Calu3 (cell line): Measurements from ENCODE around the gene E2F8. TPM values are rescaled to one million over a fixed set of nuclear protein-coding genes. Genes with fewer than 3 reads are reported as not detected.

ENCODE experiments used
- BruUV-seq: library from RNA; stranded (reverse); fragments of 400-500 nt; replicated peaks from 2 replicates; lab custom pipeline; 2021; lab: Mats Ljungman, UMichigan
- CTCF ChIA-PET: fragments of 300-600 bp; sonication (Branson Sonifier 250); formaldehyde crosslinking; loops from one replicate; lab custom pipeline; 2022; ENCODE audit warnings: antibody characterized with exemption; lab: Charles Lee
- DNase-seq: peaks from one replicate; pipeline ENCODE4 v3.0.0; 2022
- H3K27ac Mint-ChIP-seq: one replicate; pipeline ENCODE4 v1.8.0; 2022; ENCODE audit warnings: mixed read lengths; ENCODE audit not compliant: unreplicated experiment
- H3K27me3 Mint-ChIP-seq: one replicate; pipeline ENCODE4 v1.8.0; 2022; ENCODE audit warnings: mixed read lengths; ENCODE audit not compliant: unreplicated experiment
- H3K36me3 Mint-ChIP-seq: one replicate; pipeline ENCODE4 v1.8.0; 2022; ENCODE audit warnings: mild to moderate bottlenecking, moderate library complexity, mixed read lengths; ENCODE audit not compliant: insufficient read depth, unreplicated experiment
- H3K4me1 Mint-ChIP-seq: one replicate; pipeline ENCODE4 v1.8.0; 2022; ENCODE audit warnings: mild to moderate bottlenecking, low read depth, mixed read lengths; ENCODE audit not compliant: unreplicated experiment
- H3K4me3 Mint-ChIP-seq: one replicate; pipeline ENCODE4 v1.8.0; 2022; ENCODE audit warnings: mild to moderate bottlenecking, low read depth, moderate library complexity, mixed read lengths; ENCODE audit not compliant: unreplicated experiment
- H3K9me3 Mint-ChIP-seq: one replicate; pipeline ENCODE4 v1.8.0; 2022; ENCODE audit warnings: low read depth, mixed read lengths; ENCODE audit not compliant: unreplicated experiment
- CTCF ChIP-seq: fragments of 200-600 bp; IDR thresholded peaks from one replicate; pipeline ENCODE4 v1.8.0; 2022; ENCODE audit warnings: antibody characterized with exemption; ENCODE audit not compliant: unreplicated experiment
- intact Hi-C: fragments of 100-400 bp; cut with micrococcal nuclease; formaldehyde crosslinking; loops from one replicate; pipeline ENCODE4 v1.10.0; 2022; ENCODE audit not compliant: unreplicated experiment
- total RNA-seq: library from RNA; stranded (reverse); gene quantifications from 2 replicates; pipeline ENCODE4 v1.2.3, GENCODE V29; 2022

E2F8 gene
- total RNA-seq, 1 experiment from 2014 or later, result 19.7 TPM

- Mint-ChIP-seq H3K4me3 (no peak overlapping the region), H3K36me3 (peaks cover 4% of the 10 kb centered on the region), H3K27me3 (no peaks in the 10 kb centered on the region), H3K27ac (no peak overlapping the region), H3K9me3 (no peaks in the 10 kb centered on the region), H3K4me1 (no peaks in the 10 kb centered on the region)
- no TSS peak for BruUV-seq
- CTCF ChIA-PET, result no interaction called here
- DNase-seq, result no peak
- no peak for TF ChIP-seq CTCF
- intact Hi-C loops, result no loop called here
Observed at GRCh38 chr11:19225581-19225980, 15.2 kb downstream of the E2F8 start.

GRCh38 chr11:19225123-19225522 lies 15.6 kb downstream of the E2F8 start:
- Mint-ChIP-seq H3K9me3 (no peaks in the 10 kb centered on the region), H3K27ac (no peak overlapping the region), H3K36me3 (peaks cover 4% of the 10 kb centered on the region), H3K4me3 (no peak overlapping the region), H3K27me3 (no peaks in the 10 kb centered on the region), H3K4me1 (no peaks in the 10 kb centered on the region)
- no peak for TF ChIP-seq CTCF
- DNase-seq, result no peak
- no TSS peak for BruUV-seq
- intact Hi-C loops, result no loop called here
- CTCF ChIA-PET, result no interaction called here

- Mint-ChIP-seq H3K4me3 (no peak overlapping the region), H3K27me3 (no peaks in the 10 kb centered on the region), H3K27ac (no peak overlapping the region), H3K4me1 (no peaks in the 10 kb centered on the region), H3K9me3 (no peaks in the 10 kb centered on the region), H3K36me3 (no peaks in the 10 kb centered on the region)
- BruUV-seq, result no TSS peak
- no peak for TF ChIP-seq CTCF
- CTCF ChIA-PET, result no interaction called here
- DNase-seq, result no peak
- intact Hi-C loops, result no loop called here
Observed at GRCh38 chr11:19220903-19221724, 19.6 kb downstream of the E2F8 start.

- H3K4me3 Mint-ChIP-seq, result no peak overlapping the region
- no TSS peak for BruUV-seq
- no peaks in the 10 kb centered on the region for H3K9me3 Mint-ChIP-seq
- CTCF ChIA-PET, result no interaction called here
- no peak overlapping the region for H3K27ac Mint-ChIP-seq
- H3K27me3 Mint-ChIP-seq, result peaks cover 19% of the 10 kb centered on the region
- intact Hi-C loops, result no loop called here
- TF ChIP-seq CTCF, result no peak
- no peak for DNase-seq
- H3K36me3 Mint-ChIP-seq, result no peaks in the 10 kb centered on the region
- no peaks in the 10 kb centered on the region for H3K4me1 Mint-ChIP-seq
Observed at GRCh38 chr11:19218786-19219460, 21.8 kb downstream of the E2F8 start.
